K562 (cell line): ENCODE results near the gene RCSD1. TPM values are rescaled to one million over a fixed set of nuclear protein-coding genes. Genes with fewer than 3 reads are reported as not detected.
A peak's percentile ranks its signal among the peaks of the same experiment; 100 is the strongest.

Experiments
- BACH1 ChIP-seq: fragments of 200-800 bp; sonication (Bioruptor generic); IDR thresholded peaks from 2 replicates; pipeline ENCODE4 v1.6.1; 2016; ENCODE audit warnings: missing genetic modification characterization, missing compliant biosample characterization
- CBFA2T3 ChIP-seq: fragments of 450-650 bp; IDR thresholded peaks from 2 replicates; pipeline ENCODE4 v1.6.1; 2017
- DDX20 ChIP-seq: fragments of 450-650 bp; IDR thresholded peaks from 2 replicates; pipeline ENCODE4 v1.6.1; 2016; ENCODE audit warnings: missing genetic modification characterization, low read depth, mild to moderate bottlenecking, missing compliant biosample characterization, moderate library complexity
- FOXM1 ChIP-seq, 2 experiments: fragments of 450-650 bp in 1 of 2; sonication (generic) in 1 of 2; formaldehyde crosslinking in 1 of 2; IDR thresholded peaks; 2 replicates each; pipeline versions ENCODE4 v1.6.1 to v1.9.0; 2017 to 2022; ENCODE audit warnings: low read depth in 2 of 2, mild to moderate bottlenecking in 2 of 2, missing genetic modification reagents in 1 of 2, moderate library complexity in 1 of 2
- IRF9 ChIP-seq: fragments of 450-650 bp; IDR thresholded peaks from 2 replicates; pipeline ENCODE4 v1.6.1; 2016; ENCODE audit warnings: missing biosample characterization, missing genetic modification characterization
- KDM4B ChIP-seq, 2 experiments: fragments of 450-650 bp in 1 of 2; sonication (generic) in 1 of 2; IDR thresholded peaks; 2 replicates each; pipeline ENCODE4 v1.6.1; 2016 to 2017; ENCODE audit warnings: borderline replicate concordance in 2 of 2, antibody characterized with exemption in 1 of 2, low read depth in 1 of 2, mild to moderate bottlenecking in 1 of 2
- KLF6 ChIP-seq: fragments of 250-450 bp; sonication (Bioruptor Pico); IDR thresholded peaks from 2 replicates; pipeline ENCODE4 v1.4.0; 2020; ENCODE audit warnings: mild to moderate bottlenecking, moderate library complexity, borderline replicate concordance
- RB1 ChIP-seq: fragments of 450-650 bp; IDR thresholded peaks from 2 replicates; pipeline ENCODE4 v1.6.1; 2017; ENCODE audit warnings: low read depth, mild to moderate bottlenecking
- SMARCE1 ChIP-seq: fragments of 450-650 bp; IDR thresholded peaks from 2 replicates; pipeline ENCODE4 v1.7.1; 2016; ENCODE audit warnings: mild to moderate bottlenecking
- SRSF3 ChIP-seq: fragments of 200-400 bp; formaldehyde crosslinking; IDR thresholded peaks from 2 replicates; pipeline ENCODE4 v1.6.1; 2016; ENCODE audit warnings: mild to moderate bottlenecking, low read length, moderate library complexity; ENCODE audit not compliant: insufficient read depth
- UBTF ChIP-seq, 2 experiments: IDR thresholded peaks; 2 replicates each; pipeline ENCODE4 v1.6.1; 2012; ENCODE audit warnings: improper control_type of control experiment in 2 of 2, low read depth in 2 of 2, low read length in 2 of 2, borderline replicate concordance in 1 of 2
- XRCC3 ChIP-seq: fragments of 450-650 bp; IDR thresholded peaks from 2 replicates; pipeline ENCODE4 v1.6.1; 2017; ENCODE audit warnings: mild to moderate bottlenecking, moderate library complexity
- ZBTB5 ChIP-seq: fragments of 450-650 bp; IDR thresholded peaks from 2 replicates; pipeline ENCODE4 v1.6.1; 2017; ENCODE audit warnings: antibody characterized with exemption
- ZC3H8 ChIP-seq: fragments of 450-650 bp; IDR thresholded peaks from 2 replicates; pipeline ENCODE4 v1.6.1; 2017
- ZNF140 ChIP-seq: fragments of 250-450 bp; sonication (Bioruptor Pico); IDR thresholded peaks from 2 replicates; pipeline ENCODE4 v1.8.0; 2021; ENCODE audit warnings: moderate library complexity, mild to moderate bottlenecking, inconsistent platforms
- ZNF143 ChIP-seq: sonication (generic); formaldehyde crosslinking; IDR thresholded peaks from 2 replicates; pipeline ENCODE4 v1.9.0; 2022; ENCODE audit warnings: mild to moderate bottlenecking, missing genetic modification reagents
- ZNF175 ChIP-seq: fragments of 200-800 bp; sonication (Bioruptor generic); IDR thresholded peaks from 2 replicates; pipeline ENCODE4 v1.6.1; 2016; ENCODE audit warnings: low read depth, mild to moderate bottlenecking, missing genetic modification characterization, missing compliant biosample characterization
- polyA plus RNA-seq, 8 experiments: library from polyadenylated mRNA; depleted of rRNA in 4 of 8; stranded (reverse) in 5 of 8; unstranded in 3 of 8; fragments of >200 nt; fragmentation: Nextera tagmentation in 2 of 8; fragmentation: Illumina TruSeq in 1 of 8; extraction: Ambion mirVana in 2 of 8; extraction: Trizol in 1 of 8; gene quantifications; 2 replicates each; pipeline versions ENCODE4 v1.2.1 to v1.2.3, GENCODE V29; 2011 to 2014; ENCODE audit warnings: inconsistent platforms in 1 of 8, missing spikeins in 1 of 8
- total RNA-seq, 7 experiments: library from RNA; depleted of rRNA in 6 of 7; stranded (reverse); fragments of >200 nt in 6 of 7; fragmentation: Illumina TruSeq in 2 of 7; extraction: Trizol in 2 of 7; gene quantifications; 2 replicates each; pipeline versions ENCODE4 v1.2.1 to v1.2.3, GENCODE V29; 2011 to 2021; ENCODE audit warnings: low replicate concordance in 1 of 7
- TF ChIP-seq, protein P1 (sequence below): sonication (generic); formaldehyde crosslinking; IDR thresholded peaks from 2 replicates; pipeline ENCODE4 v1.4.0; 2020; ENCODE audit warnings: mild to moderate bottlenecking, missing genetic modification reagents

The RCSD1 gene
- total and polyA plus RNA-seq, 9 of the 15 experiments (the other 6 are each of a cell fraction or from before 2014, with no cell fraction given) = 7.8 to 69.8 (median 45.3) TPM

- TF ChIP-seq BACH1 (tag) (no peak), ZC3H8 (0 out of 2 replicates have a peak, but pooled peaks have one; percentile 49), SMARCE1 (0 out of 2 replicates have a peak, but pooled peaks have one; percentile 56), KLF6 (CRISPR knock-in tag) (no peak), SRSF3 (0 out of 2 replicates have a peak, but pooled peaks have one; percentile 73), RB1 (peak; percentile 90), ZBTB5 (0 out of 2 replicates have a peak, but pooled peaks have one; percentile 18), XRCC3 (no peak), FOXM1 (IDR thresholded peaks at IDR 0.05; ENCODE audit: low read depth) (peak; percentile 44; the same call in 1 of the 2 replicates), FOXM1 (CRISPR knock-in tag; IDR thresholded peaks at IDR 0.05; ENCODE audit: low read depth) (no peak), IRF9 (tag) (peak; percentile 54; the same call in 1 of the 2 replicates), UBTF (IDR thresholded peaks at IDR 0.05; ENCODE audit: borderline replicate concordance in 1 of 2, low read depth in 2 of 2, low read length in 2 of 2) (peak in 1 of 2 experiments; percentile 84; a peak in 3 of 4 replicates), KDM4B (IDR thresholded peaks at IDR 0.05; ENCODE audit: borderline replicate concordance in 2 of 2, low read depth in 1 of 2) (no peak), DDX20 (tag) (no peak), ZNF175 (0 out of 2 replicates have a peak, but pooled peaks have one; percentile 34), CBFA2T3 (no peak), ZNF140 (CRISPR knock-in tag) (no peak), ZNF143 (no peak)
- TF ChIP-seq, protein P1, sequence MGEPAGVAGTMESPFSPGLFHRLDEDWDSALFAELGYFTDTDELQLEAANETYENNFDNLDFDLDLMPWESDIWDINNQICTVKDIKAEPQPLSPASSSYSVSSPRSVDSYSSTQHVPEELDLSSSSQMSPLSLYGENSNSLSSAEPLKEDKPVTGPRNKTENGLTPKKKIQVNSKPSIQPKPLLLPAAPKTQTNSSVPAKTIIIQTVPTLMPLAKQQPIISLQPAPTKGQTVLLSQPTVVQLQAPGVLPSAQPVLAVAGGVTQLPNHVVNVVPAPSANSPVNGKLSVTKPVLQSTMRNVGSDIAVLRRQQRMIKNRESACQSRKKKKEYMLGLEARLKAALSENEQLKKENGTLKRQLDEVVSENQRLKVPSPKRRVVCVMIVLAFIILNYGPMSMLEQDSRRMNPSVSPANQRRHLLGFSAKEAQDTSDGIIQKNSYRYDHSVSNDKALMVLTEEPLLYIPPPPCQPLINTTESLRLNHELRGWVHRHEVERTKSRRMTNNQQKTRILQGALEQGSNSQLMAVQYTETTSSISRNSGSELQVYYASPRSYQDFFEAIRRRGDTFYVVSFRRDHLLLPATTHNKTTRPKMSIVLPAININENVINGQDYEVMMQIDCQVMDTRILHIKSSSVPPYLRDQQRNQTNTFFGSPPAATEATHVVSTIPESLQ (CRISPR knock-in tag) = no peak
These were observed at the start of gene RCSD1 (continued) for GRCh38 chr1:167629681-167630567.
